ENCODE results near the gene STMN1.

The STMN1 gene

DNA sequence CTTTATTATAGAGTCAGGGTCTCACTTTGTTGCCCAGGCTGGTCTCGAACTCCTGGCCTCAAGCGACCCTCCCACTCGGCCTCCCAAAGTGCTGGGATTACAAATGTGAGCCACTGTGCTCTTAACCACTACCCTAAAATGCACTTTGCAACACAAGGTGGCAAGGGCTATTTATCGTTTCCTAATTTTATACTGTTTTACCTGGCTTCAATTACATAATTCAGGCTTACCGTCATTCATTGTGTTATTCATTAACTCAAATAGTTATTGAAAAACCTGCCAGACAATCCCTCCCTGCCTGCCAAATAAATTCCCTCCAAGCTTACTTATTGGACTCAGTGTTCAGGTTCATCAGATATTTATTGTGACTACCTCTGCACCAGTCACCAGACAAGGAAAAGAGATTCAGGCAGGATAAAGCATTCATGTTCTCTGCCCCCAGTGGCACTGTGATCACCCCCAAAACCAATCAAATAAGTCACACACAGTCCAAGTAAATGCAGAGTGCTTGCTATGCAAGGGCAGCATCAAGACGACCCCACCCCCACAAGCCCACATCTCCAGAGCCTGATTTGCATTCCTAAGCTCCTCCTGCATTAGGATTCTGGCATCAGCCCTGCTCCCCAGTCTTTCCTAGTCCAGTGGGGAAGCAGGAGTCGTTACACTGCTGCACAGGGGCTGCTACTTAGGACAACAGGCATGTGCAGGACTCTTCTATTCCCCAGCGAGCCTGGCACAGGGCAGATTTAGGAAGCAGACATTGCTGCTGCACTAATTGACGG, 38.8 kb downstream of the STMN1 start:
- DNase-seq: no peak

DNA sequence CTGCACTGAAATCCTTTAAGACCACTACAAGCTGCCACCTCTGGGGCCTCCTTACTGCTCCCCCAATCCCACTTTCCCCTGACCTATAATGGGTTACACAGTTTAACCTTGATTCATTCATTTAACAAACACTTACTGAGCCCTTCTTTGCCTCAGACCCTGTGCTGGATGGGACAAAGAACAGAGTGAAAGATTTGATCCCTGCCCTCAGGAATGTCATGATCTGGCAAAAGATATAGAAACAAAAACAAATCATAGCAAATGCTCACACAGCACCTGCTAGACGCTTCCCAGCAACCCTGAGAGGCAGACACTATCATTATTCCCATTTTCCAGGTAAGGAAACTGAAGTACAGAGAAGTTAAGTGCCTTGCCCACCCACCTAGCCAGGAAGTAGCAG, 39.9 kb downstream of the STMN1 start:
- DNase-seq: no peak

DNA sequence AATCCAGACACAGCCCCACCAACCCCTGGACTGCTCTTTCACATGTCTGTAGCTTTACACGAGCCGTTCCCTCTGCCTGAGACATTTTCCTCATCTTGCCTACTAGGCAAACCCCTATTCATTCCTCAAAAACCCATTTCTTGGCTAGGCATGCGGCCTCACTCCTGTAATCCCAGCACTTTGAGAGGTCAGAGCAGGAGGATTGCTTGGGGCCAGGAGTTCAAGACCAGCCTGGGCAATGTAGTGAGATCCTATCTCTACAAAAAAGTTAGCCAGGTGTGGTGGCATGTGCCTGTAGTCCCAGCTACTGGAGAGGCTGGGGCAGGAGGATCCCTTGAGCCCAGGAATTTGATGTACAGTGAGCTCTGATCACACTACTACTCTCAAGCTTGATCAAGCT, 41.8 kb downstream of the STMN1 start:
- no peak for DNase-seq

DNA sequence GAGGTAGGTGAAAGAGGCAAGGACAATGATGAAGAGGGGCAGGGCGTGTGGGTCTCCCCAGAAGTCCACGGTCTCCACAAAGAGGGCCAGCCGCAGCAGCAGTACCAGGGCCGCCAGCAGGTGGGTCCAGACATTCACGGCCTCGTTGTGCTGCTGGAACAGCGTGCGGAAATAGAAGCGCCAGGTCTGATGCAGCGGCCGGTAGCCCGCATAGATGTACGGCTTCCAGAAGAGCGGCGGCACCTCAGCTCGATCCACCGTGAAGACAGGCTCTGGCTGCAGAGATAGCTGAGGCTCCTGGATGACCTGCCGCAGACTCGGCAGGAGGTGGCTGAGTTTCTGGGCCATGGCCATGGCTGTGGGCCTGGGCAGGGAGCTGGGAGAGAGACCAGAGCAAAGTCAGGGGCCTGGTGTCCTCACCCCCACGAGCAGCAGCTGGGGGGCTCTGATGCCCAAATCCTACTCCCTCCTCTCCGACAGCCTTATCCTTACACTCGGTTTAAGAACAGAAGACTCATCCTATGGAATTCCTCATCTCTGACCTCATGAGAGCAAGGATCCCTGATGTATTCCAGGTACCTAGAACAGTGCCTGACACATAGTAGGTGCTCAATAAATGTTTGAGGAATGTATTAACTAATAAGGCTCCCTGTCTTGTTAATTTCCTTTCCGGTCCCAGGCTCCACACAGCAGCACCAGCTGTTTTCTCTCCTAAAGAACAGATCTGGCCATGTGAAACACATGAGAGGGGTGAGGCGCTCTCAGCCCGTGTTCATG, 42.5 kb downstream of the STMN1 start:
- DNase-seq: no peak

DNA sequence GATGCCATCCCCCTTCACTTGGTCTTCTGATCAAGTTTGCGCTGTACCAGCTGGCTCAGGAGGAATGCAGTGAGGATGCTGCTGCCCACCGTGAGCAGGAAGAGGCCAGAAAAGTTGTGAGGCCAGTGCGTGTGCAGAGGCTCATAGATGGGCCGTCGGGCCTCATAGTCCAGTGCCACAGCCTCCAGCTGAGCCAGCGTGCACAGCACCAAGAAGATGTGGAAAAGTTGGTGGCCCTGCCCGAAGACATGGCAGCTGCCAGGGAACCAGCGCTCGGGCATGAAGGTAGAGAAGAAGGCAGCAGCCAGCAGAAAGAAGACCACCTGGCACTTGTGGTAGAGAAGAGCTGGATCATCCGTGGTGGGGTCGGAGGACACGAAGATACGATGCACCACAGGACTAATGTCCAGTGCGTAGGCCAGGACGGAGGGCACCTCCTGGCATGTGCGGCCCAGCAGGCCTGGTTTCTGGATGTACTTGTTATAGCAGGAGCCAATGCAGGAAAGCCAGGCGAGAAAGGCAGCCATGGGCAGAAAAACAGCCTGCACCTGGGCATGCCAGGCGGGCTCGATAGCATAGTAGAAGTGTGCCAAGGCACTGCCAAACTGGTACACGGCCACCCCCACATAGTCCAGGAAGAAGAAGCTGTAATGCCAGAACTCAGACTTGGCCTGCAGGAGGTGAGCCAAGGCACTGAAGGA, 43.3 kb downstream of the STMN1 start:
- DNase-seq: no peak

DNA sequence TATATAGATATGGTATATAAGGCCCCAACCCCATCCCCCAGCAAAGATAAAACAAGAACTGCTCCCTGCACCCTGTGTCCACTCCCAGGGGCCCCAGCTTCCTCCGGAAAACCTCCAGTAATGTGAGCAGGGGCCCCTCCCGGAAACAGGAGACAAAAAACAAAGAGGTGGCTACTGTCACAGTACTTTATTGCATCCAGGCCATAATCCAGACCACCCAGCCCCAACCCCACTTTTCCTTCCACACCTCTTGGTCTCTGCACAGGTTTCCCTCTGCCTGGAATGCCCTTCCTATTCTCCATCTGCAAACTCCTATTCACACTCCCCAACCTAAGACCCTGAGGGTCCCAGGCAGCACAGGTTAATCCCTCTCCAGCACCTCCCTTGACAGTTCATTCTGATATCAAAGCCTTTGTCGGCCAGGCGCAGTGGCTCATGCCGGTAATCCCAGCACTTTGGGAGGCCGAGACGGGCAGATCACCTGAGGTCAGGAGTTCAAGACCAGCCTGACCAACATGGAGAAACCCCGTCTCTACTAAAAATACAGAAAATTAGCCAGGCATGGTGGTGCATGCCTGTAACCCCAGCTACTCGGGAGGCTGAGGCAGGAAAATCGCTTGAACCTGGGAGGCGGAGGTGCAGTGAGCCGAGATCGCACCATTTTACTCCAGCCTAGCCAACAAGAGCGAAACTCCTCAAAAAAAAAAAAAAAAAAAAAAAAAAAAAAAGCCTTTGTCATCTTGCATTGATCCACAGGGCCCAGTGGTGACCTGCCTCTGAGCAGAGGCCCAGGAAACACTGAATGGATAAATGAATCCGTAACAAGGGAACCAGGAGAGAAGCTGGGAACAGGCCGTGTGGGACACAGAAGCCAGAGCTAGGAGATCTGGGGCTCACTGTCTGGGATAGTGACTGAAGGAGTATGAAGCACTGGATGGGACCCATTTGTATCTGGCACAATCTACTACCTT, 44.6 kb downstream of the STMN1 start:
- no peak for DNase-seq

DNA sequence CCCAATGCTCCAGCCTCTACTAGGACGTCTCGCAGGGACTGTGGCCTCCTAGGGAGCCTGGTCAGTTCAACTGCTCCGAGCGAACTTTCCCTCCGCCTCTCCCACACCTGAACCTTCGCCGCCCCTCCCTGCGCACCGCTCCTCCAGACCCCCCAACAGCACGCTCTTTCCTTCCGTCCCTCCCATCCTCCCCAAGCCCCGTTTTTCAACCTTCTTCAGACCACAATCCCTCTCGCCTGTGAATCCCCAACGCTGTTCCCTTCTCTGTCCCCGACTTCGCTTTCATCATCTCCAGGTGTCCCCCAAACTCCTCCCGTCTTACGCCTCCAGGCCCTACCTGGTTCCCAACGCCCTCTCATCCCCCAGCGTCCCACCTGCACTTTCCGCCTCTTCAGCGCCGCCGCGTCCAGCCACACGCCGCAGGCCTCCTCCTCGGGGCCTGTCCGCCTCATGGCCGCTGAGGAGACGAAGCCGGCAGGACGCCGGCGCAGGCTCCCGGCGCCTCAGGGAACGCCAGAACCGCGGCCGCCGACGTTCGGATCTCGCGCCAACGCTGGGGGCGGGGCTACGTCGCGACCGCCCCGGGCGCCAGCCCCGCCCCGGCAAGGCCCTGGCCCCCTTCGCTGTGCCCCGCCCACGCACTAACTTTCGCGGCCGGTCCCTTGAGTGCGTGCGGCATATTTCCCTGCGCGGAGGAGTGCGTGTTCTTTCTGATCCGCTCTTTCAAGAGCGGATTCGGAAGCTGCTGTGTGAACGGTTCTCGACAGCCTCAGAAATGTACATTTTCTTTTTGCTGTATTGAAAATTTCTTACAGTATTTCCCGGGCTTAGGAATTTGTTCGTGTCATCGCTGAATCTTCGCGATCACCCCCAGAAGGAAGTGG, 47.1 kb downstream of the STMN1 start, which contains the start of gene AUNIP:
AUNIP (minus strand) TSS at position 552 of the 884 bp plus-strand sequence; CDS start at position 452, 100 bp downstream.
- DNase-seq: peak; percentile 91

DNA sequence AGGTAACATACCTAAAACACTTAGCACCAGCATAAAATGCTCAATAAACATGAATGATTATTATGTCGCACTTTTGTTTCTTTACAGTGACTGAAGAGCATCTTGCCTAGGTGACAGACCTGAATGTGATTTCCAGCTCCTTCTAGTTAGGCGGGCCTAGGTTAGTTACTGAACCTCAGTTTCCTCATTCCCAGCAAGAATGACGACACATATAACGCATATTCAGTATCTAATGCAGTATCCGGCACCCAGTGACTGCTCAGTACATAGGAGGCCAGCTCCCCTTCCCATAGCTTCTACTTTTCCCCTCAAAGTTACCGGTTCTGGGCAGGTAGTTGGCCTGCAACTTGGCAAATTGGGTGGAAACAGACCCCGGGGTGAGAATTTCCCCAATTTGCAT, 47.7 kb downstream of the STMN1 start:
- no peak for DNase-seq

DNA sequence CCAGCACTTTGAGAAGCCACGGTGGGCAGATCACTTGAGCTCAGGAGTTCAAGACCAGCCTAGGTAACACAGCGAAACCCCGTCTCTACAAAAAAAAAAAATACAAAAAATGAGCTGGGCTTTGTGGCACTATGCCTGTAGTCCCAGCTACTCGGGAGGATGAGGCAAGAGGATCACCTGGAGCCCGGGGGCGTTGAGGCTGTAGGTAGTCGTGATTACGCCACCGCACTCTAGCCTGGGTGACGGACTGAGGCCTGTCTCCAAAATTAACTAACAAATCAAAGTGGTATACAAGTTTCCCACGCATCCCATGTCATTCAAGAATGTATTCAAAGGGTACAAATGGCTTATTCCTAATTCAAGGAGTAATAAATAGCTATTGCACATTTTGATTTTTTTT, 49.4 kb downstream of the STMN1 start:
- DNase-seq: no peak

DNA sequence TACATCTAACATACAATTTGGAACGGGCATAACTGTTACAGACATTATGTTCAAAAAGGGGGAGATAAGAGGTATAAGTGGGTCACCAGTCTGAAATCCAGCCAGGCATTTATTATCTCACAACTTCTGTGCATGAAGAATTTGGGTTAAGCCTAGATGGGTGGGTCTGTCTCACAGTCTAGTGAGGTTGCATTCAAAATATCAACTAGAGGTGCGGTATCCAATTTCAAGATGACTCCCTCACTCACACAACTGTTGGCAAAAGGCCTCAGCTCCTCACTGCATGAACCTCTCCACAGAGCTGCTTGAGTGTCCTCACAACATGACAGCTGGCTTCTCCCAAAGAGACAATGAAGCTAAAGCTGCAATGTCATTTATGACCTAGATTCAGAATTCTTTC, 51.7 kb downstream of the STMN1 start:
- DNase-seq: no peak

Measured in stimulated activated CD4-positive, alpha-beta T cell treated with anti-CD3 and anti-CD28 coated beads, Interleukin-1b, Interleukin-23, amount 100 ng/mL, for 48 hours (primary cell).